IMR-90 (cell line): ENCODE results near the gene TCF25. TPM values are rescaled to one million over a fixed set of nuclear protein-coding genes. Genes with fewer than 3 reads are reported as not detected.

Experiments
- ATAC-seq: fragments of 200-7000 bp; cut with Tn5 transposase; 2 replicates; pipeline ENCODE4 v1.9.1; 2020; ENCODE audit warnings: low read depth, mild to moderate bottlenecking, moderate library complexity
- BruUV-seq: library from RNA; stranded (reverse); fragments of 400-500 nt; replicated peaks from 2 replicates; lab custom pipeline; 2021; lab: Mats Ljungman, UMichigan
- CTCF ChIA-PET: fragments of 300-600 bp; formaldehyde crosslinking; extraction: SDS; loops from one replicate; lab custom pipeline; 2021; ENCODE audit warnings: antibody characterized with exemption; lab: Yijun Ruan, JAX
- POLR2A ChIA-PET: fragments of 300-600 bp; sonication (Branson Sonifier 250); formaldehyde crosslinking; loops from one replicate; lab custom pipeline; 2022; ENCODE audit warnings: antibody characterized with exemption; ENCODE audit not compliant: unreplicated experiment; lab: Charles Lee
- DNase-seq: peaks from one replicate; pipeline ENCODE4 v3.0.0; 2013
- H2AFZ ChIP-seq: replicated peaks from 2 replicates; pipeline ENCODE3; 2013; ENCODE audit warnings: low read length, mild to moderate bottlenecking; ENCODE audit not compliant: poor library complexity
- H2AK5ac ChIP-seq: 2 replicates; pipeline ENCODE4 v1.6.1; 2013; ENCODE audit warnings: low read depth, low read length, inconsistent platforms
- H2AK9ac ChIP-seq: replicated peaks from 2 replicates; pipeline ENCODE3; 2013; ENCODE audit warnings: mild to moderate bottlenecking, low read depth, low read length, moderate library complexity; ENCODE audit not compliant: poor library complexity
- H2BK120ac ChIP-seq: 2 replicates; pipeline ENCODE4 v1.6.1; 2013; ENCODE audit warnings: low read depth, low read length, inconsistent platforms
- H2BK15ac ChIP-seq: 3 replicates; pipeline ENCODE4 v1.6.1; 2013; ENCODE audit warnings: low read depth, low read length, inconsistent platforms
- H2BK20ac ChIP-seq: 2 replicates; pipeline ENCODE4 v1.6.1; 2013; ENCODE audit warnings: low read depth, mild to moderate bottlenecking, inconsistent platforms, low read length, moderate library complexity
- H2BK5ac ChIP-seq: 2 replicates; pipeline ENCODE4 v1.6.1; 2013; ENCODE audit warnings: mild to moderate bottlenecking, low read depth, low read length, inconsistent platforms; ENCODE audit not compliant: poor library complexity, severe bottlenecking
- H3K14ac ChIP-seq: replicated peaks from 2 replicates; pipeline ENCODE4 v1.6.1; 2013; ENCODE audit warnings: low read depth, low read length, inconsistent platforms
- H3K18ac ChIP-seq: 2 replicates; pipeline ENCODE4 v1.6.1; 2013; ENCODE audit warnings: low read depth, low read length, control low read depth
- H3K23ac ChIP-seq: 2 replicates; pipeline ENCODE4 v1.6.1; 2013; ENCODE audit warnings: low read depth, low read length, inconsistent platforms
- H3K27ac ChIP-seq: 2 replicates; pipeline ENCODE4 v1.5.1; 2013; ENCODE audit warnings: mild to moderate bottlenecking, control low read depth, low read length; ENCODE audit not compliant: insufficient read depth
- H3K27me3 ChIP-seq: 2 replicates; pipeline ENCODE4 v1.6.1; 2013; ENCODE audit warnings: low read length; ENCODE audit not compliant: control insufficient read depth, insufficient read depth
- H3K36me3 ChIP-seq: 2 replicates; pipeline ENCODE4 v1.6.1; 2013; ENCODE audit warnings: low read length, mixed read lengths; ENCODE audit not compliant: control insufficient read depth, insufficient read depth
- H3K4ac ChIP-seq: 2 replicates; pipeline ENCODE4 v1.6.1; 2013; ENCODE audit warnings: low read depth, low read length, inconsistent platforms
- H3K4me1 ChIP-seq: 2 replicates; pipeline ENCODE4 v1.6.1; 2013; ENCODE audit warnings: low read length, mixed read lengths; ENCODE audit not compliant: control insufficient read depth, insufficient read depth
- H3K4me2 ChIP-seq: 2 replicates; pipeline ENCODE4 v1.6.1; 2013; ENCODE audit warnings: low read depth, mild to moderate bottlenecking, control low read depth, low read length, moderate library complexity
- H3K4me3 ChIP-seq: 2 replicates; pipeline ENCODE4 v1.5.1; 2013; ENCODE audit warnings: low read depth, mild to moderate bottlenecking, control low read depth, low read length, moderate library complexity; ENCODE audit not compliant: insufficient read depth
- H3K56ac ChIP-seq: 2 replicates; pipeline ENCODE4 v1.6.1; 2013; ENCODE audit warnings: low read length, inconsistent platforms; ENCODE audit not compliant: insufficient read depth; ENCODE audit errors: extremely low read depth
- H3K79me1 ChIP-seq, 2 experiments: 2 replicates each; pipeline ENCODE4 v1.6.1; 2013; ENCODE audit warnings: low read length in 2 of 2, inconsistent platforms in 1 of 2, low read depth in 1 of 2
- H3K9ac ChIP-seq: 2 replicates; pipeline ENCODE4 v1.6.1; 2013; ENCODE audit warnings: low read depth, low read length, control low read depth
- H3K9me1 ChIP-seq: 2 replicates; pipeline ENCODE4 v1.6.1; 2013; ENCODE audit warnings: low read length, inconsistent platforms; ENCODE audit not compliant: insufficient read depth
- H3K9me3 ChIP-seq: 2 replicates; pipeline ENCODE4 v1.6.1; 2013; ENCODE audit warnings: low read length; ENCODE audit not compliant: control insufficient read depth, insufficient read depth
- H4K20me1 ChIP-seq: 2 replicates; pipeline ENCODE4 v1.6.1; 2013; ENCODE audit warnings: low read length, inconsistent platforms; ENCODE audit not compliant: insufficient read depth
- H4K5ac ChIP-seq: 2 replicates; pipeline ENCODE4 v1.6.1; 2013; ENCODE audit warnings: mild to moderate bottlenecking, low read depth, low read length, control low read depth
- H4K8ac ChIP-seq, 2 experiments: 2 replicates each; pipeline ENCODE4 v1.6.1; 2013; ENCODE audit warnings: low read depth in 2 of 2, low read length in 2 of 2, control low read depth in 1 of 2, inconsistent platforms in 1 of 2
- H4K91ac ChIP-seq: 2 replicates; pipeline ENCODE4 v1.6.1; 2013; ENCODE audit warnings: low read depth, low read length, inconsistent platforms; ENCODE audit not compliant: insufficient read depth
- BHLHE40 ChIP-seq: fragments of 150-350 bp; IDR thresholded peaks from 2 replicates; pipeline ENCODE4 v1.6.1; 2016; ENCODE audit warnings: mild to moderate bottlenecking, low read depth, low read length
- CHD1 ChIP-seq: IDR thresholded peaks from 2 replicates; pipeline ENCODE4 v1.6.1; 2012; ENCODE audit warnings: low read depth, low read length, improper control_type of control experiment
- CTCF ChIP-seq: conservative IDR thresholded peaks from 2 replicates; pipeline ENCODE4 v1.5.1; 2012; ENCODE audit warnings: mild to moderate bottlenecking, low read depth, low read length, improper control_type of control experiment
- ELK1 ChIP-seq: fragments of 150-350 bp; IDR thresholded peaks from 2 replicates; pipeline ENCODE4 v1.6.1; 2016; ENCODE audit warnings: low read depth, mild to moderate bottlenecking, low read length, moderate library complexity, borderline replicate concordance
- FOS ChIP-seq: fragments of 150-350 bp; IDR thresholded peaks from 2 replicates; pipeline ENCODE4 v1.6.1; 2016; ENCODE audit warnings: low read depth, low read length
- MAFK ChIP-seq: IDR thresholded peaks from 2 replicates; pipeline ENCODE4 v1.6.1; 2012; ENCODE audit warnings: low read depth, low read length, improper control_type of control experiment
- MAZ ChIP-seq: IDR thresholded peaks from 2 replicates; pipeline ENCODE4 v1.6.1; 2012; ENCODE audit warnings: low read depth, mild to moderate bottlenecking, low read length, improper control_type of control experiment, moderate library complexity, borderline replicate concordance
- MXI1 ChIP-seq: IDR thresholded peaks from 2 replicates; pipeline ENCODE4 v1.6.1; 2012; ENCODE audit warnings: low read depth, mild to moderate bottlenecking, low read length, moderate library complexity, borderline replicate concordance
- NFE2L2 ChIP-seq: fragments of 150-350 bp; IDR thresholded peaks from 2 replicates; pipeline ENCODE4 v1.6.1; 2016; ENCODE audit warnings: low read depth, mild to moderate bottlenecking, low read length
- POLR2A ChIP-seq: IDR thresholded peaks from 2 replicates; pipeline ENCODE4 v1.6.1; 2012; ENCODE audit warnings: mild to moderate bottlenecking, low read depth, low read length
- RCOR1 ChIP-seq: IDR thresholded peaks from 2 replicates; pipeline ENCODE4 v1.6.1; 2012; ENCODE audit warnings: mild to moderate bottlenecking, low read length, improper control_type of control experiment; ENCODE audit not compliant: insufficient replicate concordance
- RFX5 ChIP-seq: IDR thresholded peaks from 2 replicates; pipeline ENCODE4 v1.8.0; 2012; ENCODE audit warnings: low read depth, mild to moderate bottlenecking, low read length, moderate library complexity
- SMC3 ChIP-seq: fragments of 150-350 bp; IDR thresholded peaks from 2 replicates; pipeline ENCODE4 v1.6.1; 2016; ENCODE audit warnings: low read depth, mild to moderate bottlenecking, antibody characterized with exemption, low read length, moderate library complexity
- USF2 ChIP-seq: fragments of 150-350 bp; IDR thresholded peaks from 2 replicates; pipeline ENCODE4 v1.6.1; 2017; ENCODE audit warnings: mild to moderate bottlenecking, antibody characterized with exemption, low read length, low read depth
- WGBS, 2 experiments: methylation state at CpG; one replicate each; pipeline versions ENCODE4 v1.1.5 to v1.1.7; 2013; ENCODE audit warnings: missing lambda C conversion rate in 2 of 2; ENCODE audit not compliant: insufficient read length in 1 of 2; ENCODE audit errors: extremely low coverage in 2 of 2; 5-methylcytosine and 5-hydroxymethylcytosine counted together
- dilution Hi-C: fragments of 300-500 bp; cut with HindIII; formaldehyde crosslinking; loops from one replicate; pipeline ENCODE4 v1.14.3; 2018; ENCODE audit warnings: low sequenced_read_pairs; ENCODE audit not compliant: unreplicated experiment
- in situ Hi-C: fragments of 300-500 bp; cut with MboI; formaldehyde crosslinking; loops from 3 replicates; pipeline ENCODE4 v1.14.3; 2019; ENCODE audit warnings: low sequenced_read_pairs, inconsistent platforms, mixed read lengths
- intact Hi-C: fragments of 100-400 bp; cut with micrococcal nuclease; formaldehyde crosslinking; loops from 2 replicates; pipeline ENCODE4 v1.10.0; 2022
- polyA plus RNA-seq, 3 experiments: library from polyadenylated mRNA; depleted of rRNA; stranded (reverse); fragments of >200 nt; gene quantifications; 2 replicates each; pipeline ENCODE4 v1.2.3, GENCODE V29; 2012; ENCODE audit warnings: low replicate concordance in 1 of 3
- total RNA-seq: library from RNA; depleted of rRNA; stranded (reverse); fragments of >200 nt; gene quantifications from 2 replicates; pipeline ENCODE4 v1.2.3, GENCODE V29; 2012

The TCF25 gene
- total and polyA plus RNA-seq, 2 of the 4 experiments (the other 2 are of a cell fraction) = 127 to 184 TPM

- no peak overlapping the region for H2BK15ac ChIP-seq
- CTCF ChIA-PET = no interaction called here
- H2AFZ ChIP-seq = no peak overlapping the region
- TF ChIP-seq FOS = no peak
- TF ChIP-seq MAFK = no peak
- TF ChIP-seq SMC3 = no peak
- no peak for TF ChIP-seq RCOR1
- no peak for TF ChIP-seq CHD1
- TF ChIP-seq NFE2L2 = no peak
- no peak for TF ChIP-seq MXI1
- TF ChIP-seq BHLHE40 = no peak
- TF ChIP-seq POLR2A = no peak
- no peak for TF ChIP-seq USF2
- TF ChIP-seq RFX5 = no peak
- no peak for TF ChIP-seq CTCF
- no peak for TF ChIP-seq ELK1
- no peak for TF ChIP-seq MAZ
- H2AK5ac ChIP-seq = 0 out of 2 replicates have a peak overlapping the region, but pooled peaks have one; percentile 36
- in situ Hi-C loops (no loop called here), intact Hi-C loops (loop anchor here (2.0 kb wide), 1 partner anchor 23 kb away; no protein-coding TSS in a partner anchor), dilution Hi-C loops (no loop called here)
- no peak overlapping the region for H4K8ac ChIP-seq
- no peak overlapping the region for H2BK120ac ChIP-seq
- H4K5ac ChIP-seq = no peak overlapping the region
- H3K4me2 ChIP-seq = peak overlapping the region; percentile 83; the same call in 1 of the 2 replicates
- WGBS, 2 experiments = 95% methylated on average over 4 of the region's 12 CpGs; no CpG with 5 or more reads in 1 of the 2 experiments
- no peak overlapping the region for H2AK9ac ChIP-seq
- ATAC-seq (no peak), DNase-seq (no peak)
- no peaks in the 10 kb centered on the region for H3K9me1 ChIP-seq
- no peak overlapping the region for H2BK20ac ChIP-seq
- no peak overlapping the region for H2BK5ac ChIP-seq
- peak overlapping the region; percentile 52; the same call in 1 of the 2 replicates for H3K9ac ChIP-seq
- POLR2A ChIA-PET = no interaction called here
- no peak overlapping the region for H3K18ac ChIP-seq
- H3K27ac ChIP-seq = no peak overlapping the region
- H3K4me1 ChIP-seq = peaks cover 6% of the 10 kb centered on the region; the same call in 1 of the 2 replicates
- no peak overlapping the region for H3K14ac ChIP-seq
- H3K56ac ChIP-seq = no peak overlapping the region
- no peak overlapping the region for H3K4ac ChIP-seq
- no peaks in the 10 kb centered on the region for H3K27me3 ChIP-seq
- H3K9me3 ChIP-seq = no peaks in the 10 kb centered on the region
- no TSS peak for BruUV-seq
- H4K91ac ChIP-seq = no peak overlapping the region
- peak overlapping the region; percentile 92 for H3K4me3 ChIP-seq
- H4K20me1 ChIP-seq = peaks cover 17% of the 10 kb centered on the region
- peaks cover 18 to 54% of the 10 kb centered on the region in 2 experiments for H3K79me1 ChIP-seq
- H3K23ac ChIP-seq = no peak overlapping the region
- H3K36me3 ChIP-seq = peaks cover 4% of the 10 kb centered on the region
Measured at GRCh38 chr16:89949756-89950155, 76.4 kb downstream of the TCF25 start.
